ENCODE results near the gene SLC5A6. TPM values are rescaled to one million over a fixed set of nuclear protein-coding genes. Genes with fewer than 3 reads are reported as not detected.

The SLC5A6 gene
- total RNA-seq, 2 experiments from 2014 or later: 55.5 to 60.1 TPM

DNA sequence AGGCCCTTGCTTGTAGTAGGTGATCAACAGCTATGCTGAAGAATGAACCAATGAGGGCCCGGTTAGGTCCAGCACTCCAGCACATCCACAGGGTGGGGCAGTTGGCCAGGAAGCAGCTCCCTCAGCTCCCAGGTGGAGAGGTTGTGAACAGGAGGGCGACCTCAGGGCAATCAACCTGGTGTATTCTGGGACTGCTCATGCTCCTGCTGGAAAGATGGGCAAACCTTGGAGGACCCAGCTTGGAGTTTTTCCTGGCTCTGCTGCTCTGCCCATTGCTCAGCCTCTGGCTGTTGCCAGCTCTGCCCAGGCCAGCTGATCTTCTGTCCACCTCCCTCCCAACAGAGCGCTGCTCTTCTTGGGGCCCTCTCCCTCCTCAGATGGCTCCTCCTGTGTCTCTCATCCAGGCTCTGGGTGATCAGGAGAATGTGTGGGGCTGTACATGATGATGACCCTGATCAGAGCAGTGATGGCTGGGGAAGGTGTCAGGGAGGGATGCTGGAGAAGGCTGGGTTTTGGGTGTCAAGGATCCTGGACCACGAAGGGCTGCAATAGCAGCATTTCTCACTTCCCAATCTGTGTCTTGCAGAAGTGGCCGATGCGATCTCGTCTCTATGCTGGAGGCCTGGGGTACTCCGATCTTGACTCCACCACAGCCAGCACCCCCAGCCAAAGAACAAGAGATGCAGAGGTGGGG lies 59.8 kb downstream of the SLC5A6 start:
- no TSS peak for BruUV-seq (replicated peaks)
- CTCF ChIA-PET (ENCODE audit: unreplicated experiment): interaction anchor here (0.6 to 1.2 kb wide), 2 partner anchors 13 to 170 kb away, joined by 3 to 4 read pairs; partner anchors contain the start of gene MPV17
- Histone ChIP-seq H3K4me1 (ENCODE audit: insufficient read depth, low read length, poor library complexity, severe bottlenecking) (peaks cover 35% of the 10 kb centered on the region), H3K9me2 (ENCODE audit: insufficient read depth, low read length) (no peaks in the 10 kb centered on the region), H2AFZ (ENCODE audit: low read length) (peak overlapping the region; percentile 53; the same call in 1 of the 2 replicates), H3K79me2 (ENCODE audit: insufficient read depth, low read depth, low read length) (no peaks in the 10 kb centered on the region), H3K4me3 (ENCODE audit: low read depth, low read length, poor library complexity, severe bottlenecking) (no peak overlapping the region), H4K20me1 (ENCODE audit: insufficient read depth, low read length) (no peaks in the 10 kb centered on the region), H3K9me3 (ENCODE audit: low read length) (no peaks in the 10 kb centered on the region), H3K4me2 (ENCODE audit: low read length) (peak overlapping the region; percentile 52; the same call in 1 of the 2 replicates), H3K36me3 (ENCODE audit: insufficient read depth, low read length) (no peaks in the 10 kb centered on the region), H3K27ac (ENCODE audit: low read depth, low read length, poor library complexity, severe bottlenecking) (peak overlapping the region; percentile 65)
- TF ChIP-seq CTCF (conservative IDR thresholded peaks at IDR 0.05; ENCODE audit: low read length) (no peak), EZH2phosphoT487 (IDR thresholded peaks at IDR 0.05; ENCODE audit: borderline replicate concordance, low read depth, low read length) (no peak)
- POLR2A ChIA-PET: interaction anchor here (0.6 to 1.7 kb wide), 7 partner anchors 10 to 143 kb away, joined by 3 to 6 read pairs (median 5); no protein-coding TSS in a partner anchor
- no peak for DNase-seq (ENCODE audit: low spot score)
- intact Hi-C loops (cut with micrococcal nuclease; ENCODE audit: unreplicated experiment): no loop called here

- no peak for TF ChIP-seq CTCF (conservative IDR thresholded peaks at IDR 0.05; ENCODE audit: low read length)
- TF ChIP-seq EZH2phosphoT487 (IDR thresholded peaks at IDR 0.05; ENCODE audit: borderline replicate concordance, low read depth, low read length): no peak
- no peaks in the 10 kb centered on the region for H4K20me1 ChIP-seq (ENCODE audit: insufficient read depth, low read length)
- H3K9me2 ChIP-seq (ENCODE audit: insufficient read depth, low read length): no peaks in the 10 kb centered on the region
- no peaks in the 10 kb centered on the region for H3K36me3 ChIP-seq (ENCODE audit: insufficient read depth, low read length)
- DNase-seq (ENCODE audit: low spot score): no peak
- intact Hi-C loops (cut with micrococcal nuclease; ENCODE audit: unreplicated experiment): no loop called here
- POLR2A ChIA-PET: interaction anchor here (1.7 kb wide), 1 partner anchor 14 kb away, joined by 6 read pairs; no protein-coding TSS in a partner anchor
- H2AFZ ChIP-seq (ENCODE audit: low read length): no peak overlapping the region
- CTCF ChIA-PET (ENCODE audit: unreplicated experiment): interaction anchor here (0.6 kb wide), 1 partner anchor 9 kb away, joined by 3 read pairs; no protein-coding TSS in a partner anchor
- H3K4me1 ChIP-seq (ENCODE audit: insufficient read depth, low read length, poor library complexity, severe bottlenecking): peaks cover 26% of the 10 kb centered on the region
- H3K9me3 ChIP-seq (ENCODE audit: low read length): no peaks in the 10 kb centered on the region
- H3K27ac ChIP-seq (ENCODE audit: low read depth, low read length, poor library complexity, severe bottlenecking): no peak overlapping the region
- H3K4me3 ChIP-seq (ENCODE audit: low read depth, low read length, poor library complexity, severe bottlenecking): no peak overlapping the region
- BruUV-seq (replicated peaks): no TSS peak
- no peak overlapping the region for H3K4me2 ChIP-seq (ENCODE audit: low read length)
- no peaks in the 10 kb centered on the region for H3K79me2 ChIP-seq (ENCODE audit: insufficient read depth, low read depth, low read length)
Observed at GRCh38 chr2:27150639-27151230, 61.3 kb downstream of the SLC5A6 start.

Other genes starting within 250 kb of the SLC5A6 start
- gene MAPRE3, start 241.6 kb downstream of the SLC5A6 start, total RNA-seq (2014; rRNA removed; shearing (Covaris generic)): not detected in 2 replicates
- gene MAPRE3, start 241.6 kb downstream of the SLC5A6 start, total RNA-seq (2022): not detected in 2 replicates
- 32.0 and 32.6 TPM in 2 replicates for gene TMEM214, start 179.3 kb downstream of the SLC5A6 start, total RNA-seq (2014; rRNA removed; shearing (Covaris generic))
- gene TMEM214, start 179.3 kb downstream of the SLC5A6 start, total RNA-seq (2022): 78.6 and 79.3 TPM in 2 replicates
- gene AGBL5, start 160.6 kb downstream of the SLC5A6 start, total RNA-seq (2014; rRNA removed; shearing (Covaris generic)): 34.3 and 37.4 TPM in 2 replicates
- gene AGBL5, start 160.6 kb downstream of the SLC5A6 start, total RNA-seq (2022): 42.0 and 51.8 TPM in 2 replicates
- gene OST4, start 140.6 kb downstream of the SLC5A6 start, total RNA-seq (2014; rRNA removed; shearing (Covaris generic)): 147 and 214 TPM in 2 replicates
- gene OST4, start 140.6 kb downstream of the SLC5A6 start, total RNA-seq (2022): 253 and 267 TPM in 2 replicates
- 2.7 and 3.2 TPM in 2 replicates for gene EMILIN1, start 133.7 kb downstream of the SLC5A6 start, total RNA-seq (2014; rRNA removed; shearing (Covaris generic))
- 1.6 and 2.2 TPM in 2 replicates for gene EMILIN1, start 133.7 kb downstream of the SLC5A6 start, total RNA-seq (2022)
- gene KHK, start 125.5 kb downstream of the SLC5A6 start, total RNA-seq (2014; rRNA removed; shearing (Covaris generic)): 9.7 and 14.0 TPM in 2 replicates
- gene KHK, start 125.5 kb downstream of the SLC5A6 start, total RNA-seq (2022): 17.9 and 19.7 TPM in 2 replicates
- gene CGREF1, start 93.1 kb downstream of the SLC5A6 start, total RNA-seq (2014; rRNA removed; shearing (Covaris generic)): not detected in 2 replicates
- not detected in 2 replicates for gene CGREF1, start 93.1 kb downstream of the SLC5A6 start, total RNA-seq (2022)
- gene ABHD1, start 88.5 kb downstream of the SLC5A6 start, total RNA-seq (2014; rRNA removed; shearing (Covaris generic)): not detected in 2 replicates
- gene ABHD1, start 88.5 kb downstream of the SLC5A6 start, total RNA-seq (2022): not detected in 2 replicates
- gene PREB, start 77.6 kb downstream of the SLC5A6 start, total RNA-seq (2014; rRNA removed; shearing (Covaris generic)): 113 and 116 TPM in 2 replicates
- 96.8 and 106 TPM in 2 replicates for gene PREB, start 77.6 kb downstream of the SLC5A6 start, total RNA-seq (2022)
- not detected in 2 replicates for gene PRR30, start 72.9 kb downstream of the SLC5A6 start, total RNA-seq (2014; rRNA removed; shearing (Covaris generic))
- not detected in 2 replicates for gene PRR30, start 72.9 kb downstream of the SLC5A6 start, total RNA-seq (2022)
- gene TCF23, start 63.3 kb downstream of the SLC5A6 start, total RNA-seq (2014; rRNA removed; shearing (Covaris generic)): not detected in 2 replicates
- 0.25 TPM in 1 of 2 replicates, not detected in the other for gene TCF23, start 63.3 kb downstream of the SLC5A6 start, total RNA-seq (2022)
- 75.4 and 93.3 TPM in 2 replicates for gene ATRAID, start 227 bp downstream of the SLC5A6 start, total RNA-seq (2014; rRNA removed; shearing (Covaris generic))
- gene ATRAID, start 227 bp downstream of the SLC5A6 start, total RNA-seq (2022): 92.7 and 92.8 TPM in 2 replicates
- gene CAD, start 5.1 kb upstream of the SLC5A6 start, total RNA-seq (2014; rRNA removed; shearing (Covaris generic)): 118 and 132 TPM in 2 replicates
- 166 and 173 TPM in 2 replicates for gene CAD, start 5.1 kb upstream of the SLC5A6 start, total RNA-seq (2022)
- gene SLC30A3, start 50.8 kb upstream of the SLC5A6 start, total RNA-seq (2014; rRNA removed; shearing (Covaris generic)): 14.0 and 23.3 TPM in 2 replicates
- 61.0 and 71.6 TPM in 2 replicates for gene SLC30A3, start 50.8 kb upstream of the SLC5A6 start, total RNA-seq (2022)
- gene DNAJC5G, start 63.2 kb upstream of the SLC5A6 start, total RNA-seq (2014; rRNA removed; shearing (Covaris generic)): 2.7 and 4.7 TPM in 2 replicates
- 18.1 and 18.2 TPM in 2 replicates for gene DNAJC5G, start 63.2 kb upstream of the SLC5A6 start, total RNA-seq (2022)
- 2.1 and 6.4 TPM in 2 replicates for gene TRIM54, start 70.2 kb upstream of the SLC5A6 start, total RNA-seq (2014; rRNA removed; shearing (Covaris generic))
- 13.6 and 18.8 TPM in 2 replicates for gene TRIM54, start 70.2 kb upstream of the SLC5A6 start, total RNA-seq (2022)
- gene UCN, start 96.2 kb upstream of the SLC5A6 start, total RNA-seq (2014; rRNA removed; shearing (Covaris generic)): 5.9 and 6.4 TPM in 2 replicates
- gene UCN, start 96.2 kb upstream of the SLC5A6 start, total RNA-seq (2022): 7.2 and 8.5 TPM in 2 replicates
- 54.1 and 63.9 TPM in 2 replicates for gene MPV17, start 110.8 kb upstream of the SLC5A6 start, total RNA-seq (2014; rRNA removed; shearing (Covaris generic))
- 98.0 and 109 TPM in 2 replicates for gene MPV17, start 110.8 kb upstream of the SLC5A6 start, total RNA-seq (2022)
- gene GTF3C2, start 144.5 kb upstream of the SLC5A6 start, total RNA-seq (2014; rRNA removed; shearing (Covaris generic)): 54.2 and 56.9 TPM in 2 replicates
- gene GTF3C2, start 144.5 kb upstream of the SLC5A6 start, total RNA-seq (2022): 70.3 and 77.7 TPM in 2 replicates
- 23.9 and 27.0 TPM in 2 replicates for gene EIF2B4, start 158.1 kb upstream of the SLC5A6 start, total RNA-seq (2014; rRNA removed; shearing (Covaris generic))
- gene EIF2B4, start 158.1 kb upstream of the SLC5A6 start, total RNA-seq (2022): 32.9 and 33.1 TPM in 2 replicates
- gene SNX17, start 158.3 kb upstream of the SLC5A6 start, total RNA-seq (2014; rRNA removed; shearing (Covaris generic)): 63.1 and 66.0 TPM in 2 replicates
- gene SNX17, start 158.3 kb upstream of the SLC5A6 start, total RNA-seq (2022): 86.8 and 97.4 TPM in 2 replicates
- gene ZNF513, start 168.5 kb upstream of the SLC5A6 start, total RNA-seq (2014; rRNA removed; shearing (Covaris generic)): 9.0 and 10.0 TPM in 2 replicates
- gene ZNF513, start 168.5 kb upstream of the SLC5A6 start, total RNA-seq (2022): 9.7 and 10.9 TPM in 2 replicates
- 101 and 113 TPM in 2 replicates for gene PPM1G, start 197.3 kb upstream of the SLC5A6 start, total RNA-seq (2014; rRNA removed; shearing (Covaris generic))
- 138 and 147 TPM in 2 replicates for gene PPM1G, start 197.3 kb upstream of the SLC5A6 start, total RNA-seq (2022)
- 27.9 and 28.5 TPM in 2 replicates for gene NRBP1, start 216.4 kb upstream of the SLC5A6 start, total RNA-seq (2014; rRNA removed; shearing (Covaris generic))
- 46.0 and 48.5 TPM in 2 replicates for gene NRBP1, start 216.4 kb upstream of the SLC5A6 start, total RNA-seq (2022)
- 1.9 and 10.9 TPM in 2 replicates for gene KRTCAP3, start 230.1 kb upstream of the SLC5A6 start, total RNA-seq (2014; rRNA removed; shearing (Covaris generic))
- 6.9 and 8.3 TPM in 2 replicates for gene KRTCAP3, start 230.1 kb upstream of the SLC5A6 start, total RNA-seq (2022)